Muscle of arm (tissue), 14 donors: ENCODE measurements around the gene MPC1L. TPM values are rescaled to one million over a fixed set of nuclear protein-coding genes. Genes with fewer than 3 reads are reported as not detected.
A peak's percentile ranks its signal among the peaks of the same experiment; 100 is the strongest.
"Not testable (repeated sequence)": the region's sequence is repeated elsewhere in the genome, so short reads cannot be mapped to it uniquely, and the experiment has no call there.

Experiments used
- DNase-seq: peaks from one replicate; pipeline ENCODE4 v3.0.0-alpha.2; 2013
- long read RNA-seq, 11 donors: transcript quantifications; one replicate each; lab custom pipeline, GENCODE V29; 2026
- polyA plus RNA-seq, 12 donors: library from polyadenylated mRNA; unstranded; fragments of 120-200 nt; gene quantifications; one replicate each; pipeline ENCODE4 v1.2.1, GENCODE V29; 2013; ENCODE audit not compliant: insufficient read length in 12 of 12

The MPC1L gene
- polyA plus RNA-seq: not detected
- long read RNA-seq, donor 1: 0 reads
- long read RNA-seq, donor 2: 0 reads
- long read RNA-seq, donor 3: 0 reads
- long read RNA-seq, donor 4: 0 reads
- long read RNA-seq, donor 5: 0 reads
- long read RNA-seq, donor 6: 0 reads
- long read RNA-seq, donor 7: 0 reads
- long read RNA-seq, donor 8: 0 reads
- long read RNA-seq, donor 9: 0 reads
- long read RNA-seq, donor 10: 0 reads
- long read RNA-seq, donor 11: 0 reads

DNA sequence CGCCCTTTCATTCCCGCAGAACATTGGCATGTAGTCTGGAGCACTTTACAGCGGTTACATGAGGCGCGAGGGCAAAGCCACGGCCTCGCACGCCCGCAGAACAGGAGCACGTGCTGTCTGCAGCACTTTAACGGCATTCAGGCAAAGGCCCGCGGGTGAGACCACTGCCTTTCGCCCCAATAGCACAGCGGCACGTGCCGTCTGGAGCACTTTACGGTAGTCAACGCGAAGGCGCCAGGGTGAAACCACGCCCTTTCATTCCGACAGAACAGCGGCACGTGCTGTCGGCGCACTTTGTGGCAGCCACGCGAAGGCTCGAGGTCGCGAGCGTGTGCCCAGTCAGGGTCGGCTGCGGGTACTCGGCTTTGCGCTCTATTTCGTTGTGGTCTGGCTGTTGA, at the start of gene MPC1L:
Gene MPC1L (plus strand): TSS at position 290 of the 398 bp plus-strand sequence. CDS start 138 bp downstream, outside the sequence.
- no peak for DNase-seq

DNA sequence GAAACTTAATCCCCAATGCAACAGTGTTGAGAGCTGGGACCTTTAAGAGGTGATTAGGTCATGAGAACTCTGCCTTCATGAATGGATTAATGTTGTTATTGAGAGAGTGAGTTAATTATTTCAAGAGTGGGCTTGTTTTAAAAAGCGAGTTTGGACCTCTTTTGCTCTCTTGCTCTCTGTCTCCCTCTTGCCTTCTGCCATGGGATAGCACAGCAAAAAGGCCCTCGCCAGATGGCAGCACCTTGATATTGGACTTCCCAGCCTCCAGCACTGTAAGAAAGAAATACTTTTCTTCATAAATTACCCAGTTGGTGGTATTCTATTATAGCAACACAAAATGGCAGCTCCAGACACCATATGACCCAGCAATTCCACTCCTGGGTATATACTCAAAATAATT, 49.5 kb upstream of the MPC1L start:
- no peak for DNase-seq

DNA sequence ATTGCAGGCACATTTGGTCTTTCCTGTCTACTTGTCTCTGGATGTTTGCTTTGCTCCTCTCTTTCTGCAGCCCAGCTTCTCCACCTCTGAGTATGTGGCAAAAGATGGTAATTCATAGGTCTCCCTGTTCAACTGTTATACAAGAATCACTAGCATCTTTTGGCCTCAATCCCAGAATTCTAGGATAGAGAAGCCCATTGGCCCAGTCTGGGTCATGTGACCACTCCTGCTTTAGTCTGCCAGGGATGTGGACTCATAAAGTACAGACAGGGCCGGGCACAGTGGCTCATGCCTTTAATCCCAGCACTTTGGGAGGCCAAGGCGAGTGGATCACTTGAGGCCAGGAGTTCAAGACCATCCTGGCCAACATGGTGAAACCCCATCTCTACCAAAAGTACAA, 47.8 kb upstream of the MPC1L start:
- DNase-seq: not testable (repeated sequence)

DNA sequence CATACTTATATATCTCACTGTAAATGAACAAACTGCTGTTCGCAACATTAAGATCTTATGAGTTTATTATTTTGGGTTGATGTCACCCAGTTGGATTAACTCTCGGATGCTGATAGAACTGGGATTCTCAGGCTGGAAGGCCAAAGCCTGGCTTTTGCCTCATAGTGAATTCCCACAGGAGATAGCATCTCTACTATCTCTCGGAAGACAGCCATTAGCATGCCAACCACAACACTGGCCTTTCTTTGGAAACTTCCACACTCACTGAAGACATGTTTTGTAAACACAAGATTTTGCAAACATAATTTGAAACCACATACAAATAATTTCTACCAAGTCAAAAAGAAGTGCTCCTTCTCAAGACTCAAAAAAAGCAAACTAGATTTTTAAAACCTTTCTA, 46.9 kb upstream of the MPC1L start:
- DNase-seq: no peak

DNA sequence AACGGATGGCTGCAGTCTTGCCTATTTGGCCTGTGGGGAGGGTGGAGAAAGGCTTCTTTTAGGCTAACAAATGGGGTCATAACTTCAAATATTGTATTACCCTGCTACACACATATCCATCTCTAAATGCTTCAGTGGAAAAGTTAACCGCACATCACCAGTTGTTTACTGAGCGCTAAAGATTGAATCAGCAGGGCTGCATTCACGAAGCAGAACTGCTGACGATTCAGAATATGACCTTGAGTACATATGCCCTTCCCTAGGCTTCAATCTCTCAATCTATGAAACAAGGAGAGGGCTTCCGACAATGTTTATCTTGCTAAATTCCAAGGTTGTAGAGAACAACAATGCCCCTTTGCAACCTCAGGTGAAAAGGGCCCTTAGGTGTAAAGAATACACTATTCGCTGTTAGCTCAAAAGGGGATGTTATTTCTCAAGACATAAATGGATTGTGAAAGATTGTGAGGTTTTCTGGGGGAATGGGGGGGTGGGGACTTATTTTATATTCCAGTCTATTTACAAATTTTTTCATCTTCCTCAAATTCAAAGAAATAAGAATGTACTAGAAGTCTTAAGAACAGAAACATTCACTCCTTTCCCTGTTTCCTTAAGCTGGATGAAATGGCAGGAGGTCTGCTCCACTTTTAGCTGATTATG, 45.1 kb upstream of the MPC1L start:
- no peak for DNase-seq

DNA sequence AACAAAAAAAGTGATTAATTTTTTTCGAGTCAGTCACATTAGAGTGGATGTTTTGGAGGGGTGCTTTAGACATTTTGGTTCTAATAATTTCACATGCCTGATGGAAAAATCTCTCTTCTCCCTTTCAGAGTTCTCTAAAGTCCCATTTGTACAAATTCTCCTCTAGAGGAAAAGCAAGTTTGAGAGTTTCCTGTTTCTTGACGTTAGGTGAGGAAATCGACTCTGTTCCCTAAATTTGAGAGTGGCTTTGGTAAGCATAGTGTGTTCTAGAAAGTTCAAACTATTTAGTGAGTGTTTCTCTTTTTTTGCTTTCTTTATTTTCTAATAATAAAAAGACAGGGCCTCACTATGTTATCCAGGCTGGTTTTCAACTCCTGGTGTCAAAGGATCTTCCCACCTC, 44.1 kb upstream of the MPC1L start:
- DNase-seq: no peak

DNA sequence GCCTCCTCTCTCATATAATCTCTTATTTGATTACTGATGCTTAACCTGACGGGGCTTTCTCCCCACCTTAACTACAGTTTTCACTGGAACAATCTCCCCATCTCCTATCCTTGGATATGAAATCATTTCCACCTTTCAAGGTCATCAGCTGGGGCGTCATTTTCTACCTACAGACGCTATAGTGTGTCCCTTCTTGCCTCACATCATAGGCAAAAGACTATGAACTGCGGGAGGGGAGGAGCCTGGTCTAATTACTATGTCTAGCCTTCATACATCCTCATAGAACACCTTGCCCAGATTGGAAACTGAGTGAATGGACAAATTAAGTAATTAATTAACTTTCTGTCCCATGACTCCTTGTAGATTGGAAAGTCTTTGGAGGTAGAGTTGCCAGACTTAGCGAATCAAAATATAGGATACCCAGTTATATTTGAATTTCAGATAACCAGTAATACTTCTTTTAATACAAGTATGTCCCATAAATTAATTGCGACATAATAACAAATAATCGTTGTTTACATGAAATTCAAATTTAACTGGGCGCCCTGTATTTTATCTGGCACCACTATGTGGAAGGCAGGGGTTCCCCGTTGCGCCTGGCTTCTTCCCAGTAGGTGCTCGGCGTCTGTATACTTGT, 43.2 kb upstream of the MPC1L start:
- DNase-seq: no peak

DNA sequence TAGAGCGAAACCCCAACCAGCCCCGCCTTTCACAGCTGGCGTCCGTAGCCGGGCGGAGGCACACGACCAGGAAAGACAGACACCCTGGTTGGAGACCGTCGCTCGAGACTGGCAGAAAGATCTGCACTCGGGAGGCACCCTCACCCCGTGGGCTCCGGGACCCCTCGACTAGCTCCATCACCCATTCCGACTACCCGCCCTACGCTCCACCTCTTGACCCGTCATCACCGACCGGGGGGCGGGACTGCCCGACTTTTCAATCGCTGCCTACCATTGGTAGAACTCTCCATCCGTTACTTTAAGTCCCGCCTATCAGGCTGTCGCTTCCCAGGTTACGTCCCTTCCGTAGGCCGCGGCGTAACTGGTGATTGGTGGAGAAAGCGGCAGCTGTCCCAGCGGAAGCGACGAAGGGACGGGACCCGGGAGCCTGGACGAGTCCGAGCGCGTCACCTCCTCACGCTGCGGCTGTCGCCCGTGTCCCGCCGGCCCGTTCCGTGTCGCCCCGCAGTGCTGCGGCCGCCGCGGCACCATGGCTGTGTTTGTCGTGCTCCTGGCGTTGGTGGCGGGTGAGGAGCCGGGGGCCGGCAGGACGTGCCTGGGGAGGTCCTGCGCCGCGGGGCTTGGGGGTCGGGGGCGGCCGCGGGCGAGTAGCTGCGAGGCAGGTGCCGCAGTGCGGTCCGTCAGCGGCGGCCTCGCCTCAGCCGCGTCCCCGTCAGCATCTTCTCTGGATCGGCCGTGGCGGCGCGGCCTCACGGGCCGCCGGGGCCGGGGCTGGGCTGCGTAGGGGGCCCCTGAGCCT, 42.5 kb upstream of the MPC1L start, which contains the start of gene ATP6AP2:
Gene ATP6AP2 (plus strand): TSS at position 434 of the 799 bp plus-strand sequence. CDS start 96 bp downstream, at position 530.
- DNase-seq: peak; percentile 91

DNA sequence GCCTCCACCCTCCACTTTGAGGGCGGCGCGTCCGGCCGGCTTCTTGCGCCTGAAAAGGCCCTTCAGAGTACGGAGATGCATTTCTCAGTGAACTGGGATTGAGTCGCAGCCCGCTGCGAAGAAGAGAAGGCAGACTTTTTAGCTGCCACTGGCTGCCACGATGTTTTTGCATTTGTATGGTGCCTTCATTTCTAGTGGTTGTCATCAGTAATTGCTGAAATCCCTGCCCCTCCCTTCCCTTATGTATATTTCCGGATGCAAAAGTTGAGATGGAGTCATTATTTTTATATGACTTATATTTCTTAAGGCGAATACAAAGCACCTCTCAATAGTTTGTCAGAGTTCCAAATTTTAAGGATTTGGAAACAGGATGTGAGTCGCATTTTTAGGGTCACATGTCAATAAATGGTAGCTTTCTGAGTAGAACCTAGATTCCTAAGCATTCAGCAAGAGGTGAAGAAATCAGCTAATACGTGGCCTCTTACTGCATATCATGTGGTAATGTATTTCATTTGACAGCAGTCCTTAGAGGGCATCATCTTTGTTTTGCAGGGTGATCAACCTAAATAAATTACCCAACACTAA, 41.8 kb upstream of the MPC1L start:
- no peak for DNase-seq

DNA sequence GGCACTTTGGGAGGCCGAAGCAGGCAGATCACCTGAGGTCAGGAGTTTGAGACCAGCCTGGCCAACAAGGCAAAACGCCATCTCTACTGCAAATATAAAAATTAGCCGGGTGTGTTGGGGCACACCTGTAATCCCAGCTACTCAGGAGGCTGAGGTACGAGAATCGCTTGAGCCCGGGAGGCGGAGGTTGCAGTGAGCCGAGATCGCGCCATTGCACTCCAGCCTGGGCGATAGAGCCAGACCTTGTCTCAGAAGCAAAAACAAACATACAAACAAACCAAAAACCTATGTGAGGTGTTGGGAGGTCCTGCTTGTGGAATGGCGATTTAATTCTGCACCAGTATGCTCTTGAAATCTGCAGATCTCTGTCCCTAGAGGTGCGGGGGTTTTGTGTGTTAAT, 41.0 kb upstream of the MPC1L start:
- DNase-seq: not testable (repeated sequence)

DNA sequence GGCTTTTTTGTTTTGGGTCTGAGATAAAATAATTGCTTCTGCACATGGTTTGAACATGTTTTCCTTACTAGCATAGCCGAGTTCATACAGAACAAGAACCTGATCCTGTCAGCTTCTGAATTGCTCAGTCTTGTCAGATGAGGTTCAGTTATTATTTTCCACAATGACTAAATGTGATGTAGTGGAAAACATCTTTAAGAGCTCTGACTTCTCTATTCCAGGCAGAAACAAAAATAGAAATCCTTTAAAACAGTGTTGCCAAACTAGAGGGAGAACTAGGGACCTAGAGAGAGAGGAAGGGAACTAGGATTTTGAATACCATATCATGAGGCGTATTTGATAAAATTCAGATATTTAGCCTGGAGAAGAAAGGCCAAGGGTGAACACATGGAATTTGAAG, 40.4 kb upstream of the MPC1L start:
- DNase-seq: no peak

DNA sequence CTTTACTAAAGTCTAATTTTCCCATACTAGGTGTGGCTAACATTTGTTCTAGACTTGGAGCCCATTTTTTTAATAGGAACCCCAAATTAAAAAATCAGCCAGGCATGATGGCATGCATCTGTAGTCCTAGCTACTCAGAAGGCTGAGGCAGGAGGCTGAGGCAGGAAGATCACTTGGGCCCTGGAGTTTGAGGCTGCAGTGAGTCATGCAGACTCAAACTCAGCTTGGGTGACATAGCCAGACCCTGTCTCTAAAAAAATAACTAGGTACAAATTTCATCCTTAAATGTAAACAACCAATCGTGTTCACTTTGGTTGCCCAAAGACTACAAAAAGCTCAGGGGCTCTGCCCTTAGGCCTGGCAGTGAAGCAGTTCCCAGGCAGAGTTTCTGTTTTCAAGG, 35.6 kb upstream of the MPC1L start:
- not testable (repeated sequence) for DNase-seq

DNA sequence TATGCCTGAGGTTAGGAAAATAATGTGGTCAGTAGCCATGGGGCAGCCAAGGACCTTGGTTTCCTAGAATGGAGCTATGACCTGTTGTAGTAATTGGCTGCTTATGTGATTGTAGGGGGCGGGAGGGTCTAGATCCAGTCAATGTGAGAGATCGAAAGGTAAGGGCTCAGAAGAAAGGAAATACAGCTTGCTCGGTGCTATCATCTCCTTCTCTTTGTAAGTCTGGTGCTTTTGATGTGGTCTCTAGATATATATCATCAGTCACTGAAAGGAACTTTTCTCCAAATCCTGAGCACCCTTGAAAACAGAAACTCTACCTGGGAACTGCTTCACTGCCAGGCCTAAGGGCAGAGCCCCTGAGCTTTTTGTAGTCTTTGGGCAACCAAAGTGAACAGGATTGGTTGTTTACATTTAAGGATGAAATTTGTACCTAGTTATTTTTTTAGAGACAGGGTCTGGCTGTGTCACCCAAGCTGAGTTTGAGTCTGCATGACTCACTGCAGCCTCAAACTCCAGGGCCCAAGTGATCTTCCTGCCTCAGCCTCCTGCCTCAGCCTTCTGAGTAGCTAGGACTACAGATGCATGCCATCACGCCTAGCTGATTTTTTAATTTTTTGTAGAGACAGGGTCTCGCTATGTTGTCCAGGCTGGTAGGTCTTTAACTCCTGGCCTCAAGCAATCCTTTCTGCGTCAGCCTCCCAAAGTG, 33.5 kb upstream of the MPC1L start:
- DNase-seq: not testable (repeated sequence)

DNA sequence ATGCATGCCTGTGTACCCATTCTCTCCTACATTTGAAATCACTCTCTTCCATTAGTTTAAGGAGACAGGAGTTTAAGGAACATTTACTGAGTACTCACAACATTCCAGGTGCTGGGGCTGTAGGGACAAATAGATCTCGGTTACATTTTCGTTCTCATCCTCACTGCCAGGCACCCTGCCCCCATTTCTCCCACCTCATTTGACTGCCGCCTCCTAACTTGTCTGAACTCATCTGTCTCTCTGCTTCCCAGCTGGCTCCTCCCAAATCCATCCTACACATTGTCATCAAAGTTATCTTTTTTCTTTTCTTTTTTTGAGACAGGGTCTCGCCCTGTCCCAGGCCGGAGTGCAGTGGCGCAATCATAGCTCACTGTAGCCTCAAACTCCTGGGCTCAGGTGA, 19.8 kb upstream of the MPC1L start:
- DNase-seq: no peak

DNA sequence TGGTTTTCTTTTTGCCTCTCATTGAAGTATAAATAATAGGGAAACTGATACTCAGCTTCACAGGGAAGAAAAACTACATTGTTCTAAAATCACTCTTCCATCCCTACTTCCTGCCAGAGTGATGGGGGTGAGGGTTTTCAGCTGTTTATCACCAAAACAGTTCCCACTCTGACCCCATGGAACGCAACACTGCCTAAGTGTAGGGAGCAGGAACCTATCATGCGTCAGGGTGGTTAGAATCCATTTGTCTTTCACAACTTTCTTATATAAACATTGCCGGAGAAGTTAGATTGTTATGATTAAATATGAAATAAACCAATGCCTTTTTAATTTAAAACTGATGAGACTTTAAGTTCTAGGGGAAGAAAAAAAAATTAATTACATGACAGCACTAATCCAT, 15.8 kb upstream of the MPC1L start:
- no peak for DNase-seq

DNA sequence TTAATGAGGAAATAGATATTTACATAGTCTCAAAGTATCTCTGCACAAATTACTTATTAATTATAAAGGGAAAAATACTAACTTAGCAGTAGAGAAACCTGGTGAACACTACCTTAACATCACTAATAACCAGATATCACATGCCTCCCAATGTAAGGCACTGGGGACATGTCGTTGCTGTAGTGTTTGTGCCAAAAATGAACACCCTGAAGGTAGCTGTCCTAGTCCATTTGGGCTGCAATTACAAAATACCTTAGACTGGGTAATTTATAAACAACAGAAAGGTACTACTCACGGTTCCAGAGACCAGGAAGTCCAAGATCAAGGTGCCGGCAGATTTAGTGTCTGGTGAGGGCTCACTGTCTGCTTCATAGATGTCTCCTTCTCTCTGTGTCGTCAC, 10.7 kb upstream of the MPC1L start:
- no peak for DNase-seq

DNA sequence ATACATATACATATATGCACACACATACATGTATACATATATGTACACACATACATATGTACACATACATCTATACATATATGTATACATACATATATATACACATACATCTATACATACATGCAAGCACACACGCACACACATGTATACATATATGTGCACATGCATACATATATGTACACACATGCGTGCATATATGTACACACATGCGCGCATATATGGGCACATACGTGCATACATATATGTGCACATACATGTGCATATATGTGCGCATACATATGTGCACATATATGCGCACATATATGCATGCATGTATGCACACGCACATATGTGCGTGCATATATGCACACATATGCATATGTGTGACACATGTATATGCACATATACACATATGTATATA, 7.3 kb upstream of the MPC1L start:
- no peak for DNase-seq

DNA sequence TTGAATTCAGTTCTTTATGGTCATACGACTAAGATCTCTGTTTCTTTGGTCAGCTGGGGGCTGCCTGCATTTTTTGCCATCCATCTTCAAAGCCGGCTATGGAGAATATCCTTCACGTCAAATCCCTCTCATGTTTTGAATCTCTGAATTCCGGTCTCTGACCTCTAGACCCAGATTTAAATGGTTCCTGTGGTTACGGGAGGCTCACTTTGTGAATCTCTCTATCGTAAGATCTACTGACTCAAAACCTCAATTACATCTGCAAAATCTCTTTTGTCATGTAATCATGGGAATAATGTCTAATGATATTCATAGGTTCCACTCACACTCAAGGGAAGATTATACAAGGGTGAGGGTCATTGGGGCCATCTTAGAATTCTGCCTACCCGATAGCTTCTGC, 5.7 kb upstream of the MPC1L start:
- no peak for DNase-seq

DNA sequence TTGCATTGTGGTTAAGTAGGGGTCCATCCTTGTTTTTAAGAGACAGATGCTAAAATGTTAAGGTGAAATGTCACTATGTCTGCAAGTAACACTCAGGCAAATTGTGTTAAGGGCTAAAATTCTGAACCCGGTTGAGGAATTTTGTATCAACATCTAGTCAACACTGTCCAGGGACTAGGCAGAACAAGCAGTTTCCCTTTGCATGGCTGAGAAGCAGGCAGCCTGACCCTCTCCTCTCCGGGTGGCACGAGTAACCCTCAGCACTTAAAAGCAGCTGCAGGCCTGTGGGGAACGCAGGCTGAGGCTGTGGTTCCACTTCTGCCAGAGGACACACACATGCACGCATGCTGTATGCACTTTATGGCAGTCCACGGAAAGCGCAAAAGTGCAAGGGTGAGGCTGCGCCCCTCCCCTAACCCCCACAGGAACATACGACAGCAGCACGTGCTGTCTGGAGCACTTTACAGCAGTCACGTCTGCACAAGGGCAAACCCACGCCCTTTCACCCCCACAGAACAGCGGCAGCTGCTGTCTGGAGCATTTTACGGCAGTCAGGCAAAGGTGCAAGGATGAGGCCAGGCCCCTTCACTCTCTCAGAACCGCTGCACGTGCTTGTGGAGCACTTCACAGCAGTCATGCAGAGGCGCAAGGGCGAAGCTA, 619 bp upstream of the MPC1L start:
- no peak for DNase-seq

DNA sequence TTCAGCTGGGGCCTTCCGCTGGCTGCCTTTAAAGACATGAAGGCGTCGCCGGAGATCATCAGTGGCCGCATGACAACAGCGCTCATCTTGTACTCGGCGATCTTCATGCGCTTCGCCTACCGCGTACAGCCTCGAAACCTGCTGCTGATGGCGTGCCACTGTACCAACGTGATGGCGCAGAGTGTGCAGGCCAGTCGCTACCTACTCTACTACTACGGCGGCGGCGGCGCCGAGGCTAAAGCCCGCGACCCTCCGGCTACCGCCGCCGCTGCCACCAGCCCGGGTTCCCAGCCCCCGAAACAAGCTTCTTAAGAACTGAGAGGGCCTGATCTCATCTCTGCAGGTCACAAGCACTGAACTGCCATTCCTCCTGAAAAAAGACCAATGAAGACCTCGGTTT, 437 bp downstream of the MPC1L start:
- DNase-seq: no peak

DNA sequence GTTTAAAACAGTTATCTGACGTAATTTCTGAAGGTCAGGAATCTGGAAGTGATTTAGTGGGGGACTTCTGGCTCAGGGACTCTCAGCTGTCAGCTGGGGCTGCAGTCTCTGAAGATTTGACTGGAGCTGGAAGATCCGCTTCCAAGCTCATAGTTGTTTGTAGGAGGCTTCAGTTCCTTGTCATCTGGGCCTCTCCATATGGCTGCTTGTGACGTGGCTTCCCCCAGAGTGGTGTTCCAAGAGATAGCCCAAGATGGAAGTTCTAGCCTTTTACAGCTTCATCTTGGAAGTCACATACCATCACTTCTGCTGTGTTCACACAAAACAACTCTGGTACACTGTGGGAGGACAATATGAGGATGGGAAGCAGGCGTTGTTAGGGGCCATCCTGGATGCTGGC, 2.1 kb downstream of the MPC1L start:
- no peak for DNase-seq
